ENCODE measurements around the gene ZNF552.
A peak's percentile ranks its signal among the peaks of the same experiment; 100 is the strongest.
"Not testable (repeated sequence)": the region's sequence is repeated elsewhere in the genome, so short reads cannot be mapped to it uniquely, and the experiment has no call there.

ZNF552 gene

DNA sequence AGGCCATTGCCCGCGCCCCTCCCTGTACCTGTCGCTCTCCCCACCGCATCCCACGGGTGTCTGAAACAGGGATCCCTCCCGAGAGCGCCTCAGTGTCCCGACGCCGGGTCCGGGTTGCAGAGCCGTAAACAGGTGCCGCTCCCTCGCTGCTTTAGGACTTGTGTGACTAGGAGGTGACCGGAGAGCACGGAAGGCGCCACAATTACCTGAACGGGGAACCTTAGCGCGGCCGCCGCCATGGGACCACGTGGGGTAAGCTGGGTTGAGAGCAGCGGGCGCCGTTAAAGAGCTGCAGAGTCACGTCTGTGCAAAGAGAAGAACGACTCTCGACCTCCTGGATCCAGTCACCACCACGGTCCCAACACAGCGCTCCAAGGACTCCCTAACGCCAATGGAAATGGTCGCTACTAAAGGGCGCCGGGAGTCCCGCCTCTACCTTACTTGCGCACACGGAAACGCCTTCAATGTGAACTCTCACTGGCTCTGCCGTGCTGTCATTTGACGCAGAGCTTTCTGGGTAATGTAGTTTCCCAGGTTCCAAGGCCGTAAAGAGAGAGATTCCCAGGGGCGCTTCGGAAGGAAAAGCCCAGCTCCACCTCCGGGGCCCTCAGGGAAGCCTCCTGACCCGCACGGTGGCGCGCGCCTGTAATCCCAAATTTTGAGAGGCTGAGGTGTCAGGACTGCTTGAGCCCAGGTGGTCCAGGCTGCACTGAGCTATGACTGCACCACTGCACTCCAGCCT is at the start of gene ZNF552:
Gene ZNF552 (minus strand): TSS at position 409 of the 742 bp plus-strand sequence. CDS start 170 bp downstream, at position 239.
- DNase-seq, result peak; percentile 74

DNA sequence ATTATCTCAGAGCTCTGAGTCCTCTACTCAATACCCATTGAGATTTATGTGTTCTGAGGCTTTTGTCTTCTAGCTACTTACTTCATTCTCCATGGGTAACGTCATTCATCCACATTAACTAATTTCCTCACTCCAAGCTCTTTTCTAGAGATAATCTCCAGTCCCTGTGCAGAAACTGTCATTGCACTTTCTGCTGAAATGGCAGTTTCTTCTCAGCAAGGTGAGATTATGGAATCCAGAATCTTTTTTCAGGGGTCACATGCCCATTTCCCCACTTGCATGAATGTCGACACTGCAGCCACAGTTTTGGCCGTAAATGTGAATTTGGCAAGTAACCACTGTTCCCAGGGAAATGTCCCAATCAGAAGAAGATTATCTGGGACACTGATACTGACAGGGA is 47.6 kb upstream of the ZNF552 start:
- DNase-seq, result not testable (repeated sequence)

DNA sequence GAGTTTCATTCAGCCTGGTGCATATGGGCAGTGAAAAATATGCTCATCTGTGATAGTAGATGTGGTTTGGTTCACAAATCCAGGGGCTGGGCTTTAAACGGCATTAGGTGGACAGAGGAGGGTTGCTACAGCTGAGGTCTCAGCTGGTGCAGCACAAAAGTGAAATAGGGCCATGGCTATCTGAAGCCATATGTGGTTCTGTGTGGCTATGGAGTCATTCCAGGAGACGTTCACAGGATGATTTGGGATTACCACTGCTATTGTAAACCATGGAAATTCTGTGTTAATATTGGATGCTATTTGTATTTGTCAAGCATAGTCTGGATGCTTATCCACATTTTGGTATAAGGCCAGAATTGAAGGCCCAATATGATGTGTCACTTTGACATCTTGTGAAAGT is 39.4 kb upstream of the ZNF552 start:
- not testable (repeated sequence) for DNase-seq

DNA sequence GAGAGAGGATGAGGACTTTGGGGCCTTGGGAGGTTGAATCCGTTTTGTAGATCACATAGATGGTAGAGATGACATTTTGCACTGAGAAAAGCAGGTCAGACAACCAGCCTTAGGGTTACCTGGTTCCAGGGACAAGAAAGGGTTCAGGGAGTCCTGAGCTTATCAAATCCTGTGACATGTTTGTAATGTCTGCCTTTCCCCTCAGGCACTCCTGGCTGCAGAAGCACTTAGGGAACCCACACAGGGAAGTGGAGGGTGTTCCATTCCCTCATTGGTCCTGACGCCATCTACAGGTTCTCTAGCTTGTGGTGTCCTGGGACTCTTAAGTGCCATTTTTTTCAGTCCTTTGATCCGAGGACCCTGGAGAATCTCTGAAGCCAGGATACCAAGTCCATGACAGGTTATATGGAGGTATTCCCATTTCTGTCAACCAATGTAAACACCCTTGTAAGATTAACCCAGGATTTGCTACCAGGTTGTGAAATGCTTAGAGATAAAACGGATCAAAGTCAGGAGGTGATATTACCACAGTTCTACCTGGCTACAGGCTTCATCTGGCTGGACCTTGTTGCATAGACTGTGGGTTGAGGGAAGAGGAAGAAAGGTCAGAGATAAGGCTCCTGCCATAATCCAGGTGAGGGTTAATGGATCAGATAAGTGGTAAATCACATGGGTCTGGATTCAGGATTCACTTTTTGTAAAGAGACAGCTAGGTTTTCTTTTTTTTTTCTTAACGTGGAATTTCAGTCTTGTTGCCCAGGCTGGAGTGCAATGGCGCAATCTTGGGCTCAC is 37.3 kb upstream of the ZNF552 start:
- DNase-seq, result not testable (repeated sequence)

DNA sequence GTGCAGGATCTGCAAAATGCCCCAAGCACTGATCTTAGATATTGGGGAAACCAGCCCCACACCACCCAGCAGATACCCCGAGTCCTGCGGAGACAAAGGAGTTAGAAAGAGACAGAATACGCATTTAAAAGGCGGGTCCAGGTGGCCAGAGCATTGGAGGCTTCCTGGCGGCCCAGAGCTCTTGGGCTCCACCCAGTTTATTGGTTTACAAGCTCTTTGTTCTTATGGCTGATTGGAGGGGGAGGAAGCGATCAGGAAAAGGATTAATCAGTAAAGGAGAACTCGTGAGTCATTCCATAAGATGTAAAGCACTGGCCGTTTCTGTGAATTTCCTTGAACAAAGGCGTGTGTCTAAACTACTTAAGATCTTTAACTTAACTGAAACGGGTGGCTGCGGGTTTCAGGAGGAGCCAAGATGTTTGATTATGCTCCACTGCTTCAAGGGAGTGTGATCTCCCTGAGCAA is 35.9 kb upstream of the ZNF552 start:
- no peak for DNase-seq

DNA sequence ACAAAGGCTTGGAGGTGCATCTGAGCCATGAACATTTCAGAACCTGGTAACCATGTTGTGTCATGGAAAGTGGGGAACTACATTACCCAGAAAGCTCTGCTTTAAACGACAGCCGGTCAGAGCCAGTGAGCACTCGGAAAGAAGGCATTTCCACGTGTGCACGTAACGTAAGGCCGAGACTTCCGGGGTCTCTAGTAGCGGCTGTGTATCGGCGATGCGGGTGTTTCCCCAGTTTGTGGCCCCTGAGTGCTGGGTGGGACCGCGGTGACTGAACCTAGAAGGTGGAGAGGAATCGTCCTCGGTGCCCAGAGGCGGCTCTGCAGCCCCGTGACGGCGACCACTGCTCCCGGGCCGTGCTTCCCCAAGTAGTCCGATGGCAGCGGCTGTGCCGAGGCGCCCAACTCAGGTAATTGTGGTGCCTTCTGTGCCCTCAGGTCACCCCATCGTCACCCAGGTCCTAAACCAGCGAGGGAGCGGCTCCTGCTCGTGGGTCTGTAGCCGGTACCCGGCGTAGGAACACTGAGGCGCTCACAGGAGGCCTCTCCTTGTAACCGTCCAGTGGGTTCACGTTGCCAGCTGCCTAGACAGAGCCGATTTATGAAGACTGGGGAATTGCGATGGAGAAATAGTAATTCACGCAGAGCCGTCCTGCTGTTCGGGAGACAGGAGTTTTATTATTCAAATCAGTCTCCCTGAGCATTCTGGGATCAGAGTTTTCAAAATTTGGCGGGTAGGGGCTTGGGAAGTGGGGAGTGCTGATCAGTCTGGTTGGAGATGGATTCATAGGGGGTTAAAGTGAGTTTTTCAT is 35.2 kb upstream of the ZNF552 start, which contains the start of gene ZNF587:
Gene ZNF587 (plus strand): TSS at position 194 of the 808 bp plus-strand sequence. CDS start 180 bp downstream, at position 374.
- DNase-seq, result peak; percentile 28

DNA sequence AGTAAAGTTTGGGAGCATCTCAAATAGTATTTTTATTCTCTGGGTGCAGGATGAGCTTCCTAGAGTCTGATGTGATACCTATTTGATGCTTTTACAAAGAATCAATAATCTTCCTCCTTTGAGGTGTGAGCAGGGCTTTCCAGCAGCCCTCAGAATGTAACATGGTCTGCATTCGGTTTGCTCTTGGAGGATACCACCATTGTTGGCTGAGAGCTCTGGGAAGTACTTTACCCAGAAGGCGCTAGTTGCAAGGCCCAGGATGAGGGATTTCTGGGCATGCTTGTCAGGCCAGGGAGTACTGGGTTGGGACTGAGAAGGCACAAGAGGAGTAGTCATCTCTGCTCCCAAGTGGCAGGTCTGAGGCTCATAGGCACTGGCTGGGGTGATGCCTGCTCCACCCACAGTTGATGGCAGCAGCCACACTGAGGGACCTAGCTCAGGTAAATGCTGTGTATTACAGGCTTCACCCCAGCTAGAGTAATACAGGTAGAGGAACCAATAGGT is 34.5 kb upstream of the ZNF552 start:
- DNase-seq, result not testable (repeated sequence)

DNA sequence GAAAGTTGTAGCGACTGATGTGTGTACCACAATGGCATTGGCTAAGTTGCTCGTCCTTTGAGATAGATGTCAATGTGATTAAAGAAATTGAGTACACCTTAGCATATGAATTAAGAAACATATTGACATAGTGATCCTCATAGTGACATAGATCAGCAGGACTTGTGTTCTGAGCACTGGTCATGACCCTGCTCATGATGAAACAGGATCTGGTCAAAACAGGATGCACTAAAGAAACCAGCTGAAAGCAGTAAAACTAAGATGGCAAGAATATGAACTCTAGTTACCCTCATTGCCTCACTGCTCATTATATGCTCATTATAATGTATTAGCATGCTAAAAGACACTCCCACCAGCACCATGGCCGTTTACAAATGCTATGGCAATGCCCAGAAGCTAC is 32.5 kb upstream of the ZNF552 start:
- DNase-seq, result peak; percentile 42

DNA sequence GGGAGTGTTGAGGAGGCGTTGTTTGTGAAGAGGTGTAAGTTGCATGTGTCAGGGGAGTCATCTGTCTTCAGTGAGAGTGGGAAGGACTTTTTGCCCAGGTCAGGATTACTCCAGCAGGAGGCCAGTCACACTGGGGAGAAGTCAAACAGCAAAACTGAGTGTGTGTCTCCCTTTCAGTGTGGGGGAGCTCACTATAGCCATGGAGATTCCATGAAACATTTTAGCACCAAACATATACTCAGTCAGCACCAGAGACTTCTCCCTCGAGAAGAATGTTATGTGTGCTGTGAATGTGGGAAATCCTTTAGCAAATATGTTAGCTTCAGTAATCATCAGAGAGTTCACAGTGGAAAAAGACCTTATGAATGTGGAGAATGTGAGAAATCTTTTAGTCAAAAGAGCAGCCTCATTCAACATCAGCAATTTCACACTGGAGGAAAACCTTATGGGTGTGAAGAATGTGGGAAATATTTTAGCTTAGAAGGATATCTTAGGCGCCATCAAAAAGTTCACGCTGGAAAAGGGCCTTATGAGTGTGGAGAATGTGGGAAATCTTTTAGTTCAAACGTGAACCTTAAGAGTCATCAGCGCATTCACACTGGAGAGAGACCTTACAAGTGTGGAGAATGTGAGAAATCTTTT is 26.5 kb upstream of the ZNF552 start:
- no peak for DNase-seq

DNA sequence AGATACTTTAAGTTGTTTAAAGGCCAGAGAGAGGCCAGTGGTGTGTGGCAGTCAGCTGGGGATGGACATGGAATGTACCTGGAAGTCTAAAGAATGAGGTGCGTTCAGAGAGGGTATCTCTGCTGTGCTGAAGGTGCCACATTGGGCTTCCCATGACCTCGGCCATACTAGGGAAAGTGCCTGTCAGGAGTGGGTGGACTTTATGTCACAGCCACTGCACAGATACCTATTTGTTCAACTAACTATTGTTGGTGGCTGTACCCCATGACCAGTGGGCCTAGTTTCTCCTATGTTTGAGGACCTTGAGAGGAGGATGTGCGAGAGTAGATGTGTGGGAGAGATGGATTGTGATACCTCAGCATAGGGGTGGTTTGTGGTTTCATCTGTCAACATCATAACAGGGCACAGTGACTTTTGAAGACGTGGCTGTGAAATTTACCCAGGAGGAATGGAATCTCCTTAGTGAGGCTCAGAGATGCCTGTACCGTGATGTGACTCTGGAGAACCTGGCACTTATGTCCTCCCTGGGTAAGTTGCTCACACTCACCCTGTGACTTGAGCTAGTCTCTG is 24.0 kb upstream of the ZNF552 start:
- not testable (repeated sequence) for DNase-seq

DNA sequence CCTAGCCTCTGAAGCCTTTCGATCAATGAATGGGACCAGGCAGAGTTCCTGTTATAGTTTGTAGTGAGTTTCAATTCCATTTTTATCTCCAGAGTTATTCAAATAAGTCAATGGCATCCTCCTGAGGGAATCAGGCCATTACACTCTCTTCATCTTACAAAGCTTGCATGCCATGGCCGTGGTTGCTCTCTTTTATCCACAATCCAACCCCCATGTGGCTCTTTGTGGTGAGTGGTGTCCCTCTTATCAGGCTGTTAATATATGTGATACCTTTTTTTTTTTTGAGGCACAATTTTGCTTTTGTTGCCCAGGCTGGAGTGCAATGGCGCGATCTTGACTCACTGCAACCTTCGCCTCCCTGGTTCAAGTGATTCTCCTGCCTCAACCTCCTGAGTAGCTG is 22.3 kb upstream of the ZNF552 start:
- DNase-seq, result not testable (repeated sequence)

DNA sequence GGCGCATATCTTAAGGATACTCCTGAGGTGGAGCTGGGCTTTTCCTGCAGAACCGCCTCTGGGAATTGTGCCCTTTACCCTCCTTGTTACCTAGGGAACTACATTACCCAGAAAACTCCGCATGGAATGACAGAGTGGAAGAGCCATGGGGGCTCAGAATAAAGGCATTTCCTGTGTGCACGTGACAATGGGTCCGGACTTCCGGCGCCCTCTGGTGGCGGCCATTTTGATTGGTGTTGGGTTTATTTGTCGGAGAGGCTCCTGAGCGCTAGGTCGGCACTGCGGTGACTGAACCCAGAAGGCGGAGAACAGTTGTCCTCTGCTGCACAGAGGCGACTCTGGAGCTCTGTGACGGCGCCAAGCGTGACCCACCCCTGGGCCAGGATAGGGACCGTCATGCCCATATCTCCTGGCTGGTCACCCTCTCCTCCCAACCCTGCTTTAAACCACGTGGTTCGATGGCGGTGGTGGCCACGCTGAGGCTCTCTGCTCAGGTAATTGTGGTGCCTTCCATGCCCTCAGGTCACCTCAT is 15.4 kb upstream of the ZNF552 start, which contains the start of gene ZNF587B:
Gene ZNF587B (plus strand): TSS at position 229 of the 532 bp plus-strand sequence. CDS start 230 bp downstream, at position 459.
- no peak for DNase-seq

DNA sequence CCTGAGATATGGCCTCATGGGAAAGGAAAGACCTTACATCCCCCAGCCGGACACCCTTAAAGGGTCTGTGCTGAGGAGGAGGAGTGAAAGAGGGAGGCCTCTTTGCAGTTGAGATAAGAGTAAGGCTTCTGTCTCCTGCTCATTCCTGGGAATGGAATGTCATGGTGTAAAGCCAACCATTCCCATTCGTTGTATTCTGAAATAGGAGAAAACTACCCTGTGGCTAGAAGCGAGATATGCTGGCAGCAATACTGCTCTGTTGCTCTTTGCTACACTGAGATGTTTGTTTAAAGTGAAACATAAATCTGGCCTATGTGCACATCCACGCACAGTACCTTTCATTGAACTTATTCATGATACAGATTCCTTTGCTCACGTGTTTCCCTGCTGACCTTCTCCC is 14.6 kb upstream of the ZNF552 start:
- no peak for DNase-seq

DNA sequence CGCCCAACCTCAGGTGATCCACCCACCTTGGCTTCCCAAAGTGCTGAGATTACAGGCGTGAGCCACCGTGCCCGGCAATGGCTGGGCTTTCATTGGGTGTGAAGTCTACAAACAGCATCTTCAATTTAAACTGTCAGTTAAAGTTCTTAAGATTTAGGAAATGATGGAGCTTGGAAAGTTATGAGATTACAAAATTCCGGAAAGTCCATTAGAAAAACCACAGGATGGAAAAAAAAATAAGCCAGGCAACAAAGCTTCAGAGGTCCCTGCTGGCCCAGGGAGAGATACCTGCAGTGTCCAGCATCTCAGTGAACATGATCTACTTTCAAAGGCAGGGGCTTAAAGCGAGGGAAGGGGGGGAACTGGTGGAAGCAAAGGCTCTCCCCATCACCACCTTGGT is 10.8 kb upstream of the ZNF552 start:
- no peak for DNase-seq

DNA sequence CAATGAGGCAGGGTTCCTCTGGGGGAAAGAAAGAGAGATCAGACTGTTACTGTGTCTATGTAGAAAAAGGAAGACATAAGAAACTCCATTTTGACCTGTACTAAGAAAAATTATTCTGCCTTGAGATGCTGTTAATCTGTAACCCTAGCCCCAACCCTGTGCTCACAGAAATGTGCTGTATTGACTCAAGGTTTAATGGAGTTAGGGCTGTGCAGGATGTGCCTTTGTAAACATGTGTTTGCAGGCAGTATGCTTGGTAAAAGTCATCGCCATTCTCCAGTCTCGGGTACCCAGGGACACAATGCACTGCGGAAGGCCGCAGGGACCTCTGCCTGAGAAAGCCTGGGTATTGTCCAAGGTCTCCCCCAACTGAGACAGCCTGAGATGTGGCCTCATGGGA is 8.9 kb upstream of the ZNF552 start:
- not testable (repeated sequence) for DNase-seq

DNA sequence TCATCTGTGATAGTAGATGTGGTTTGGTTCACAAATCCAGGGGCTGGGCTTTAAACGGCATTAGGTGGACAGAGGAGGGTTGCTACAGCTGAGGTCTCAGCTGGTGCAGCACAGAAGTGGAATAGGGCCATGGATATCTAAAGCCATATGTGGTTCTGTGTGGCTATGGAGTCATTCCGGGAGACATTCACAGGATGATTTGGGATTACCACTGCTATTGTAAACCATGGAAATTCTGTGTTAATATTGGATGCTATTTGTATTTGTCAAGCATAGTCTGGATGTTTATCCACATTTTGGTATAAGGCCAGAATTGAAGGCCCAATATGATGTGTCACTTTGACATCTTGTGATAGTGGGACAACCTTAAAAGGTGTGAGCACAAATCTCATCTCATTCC is 8.4 kb upstream of the ZNF552 start:
- not testable (repeated sequence) for DNase-seq

DNA sequence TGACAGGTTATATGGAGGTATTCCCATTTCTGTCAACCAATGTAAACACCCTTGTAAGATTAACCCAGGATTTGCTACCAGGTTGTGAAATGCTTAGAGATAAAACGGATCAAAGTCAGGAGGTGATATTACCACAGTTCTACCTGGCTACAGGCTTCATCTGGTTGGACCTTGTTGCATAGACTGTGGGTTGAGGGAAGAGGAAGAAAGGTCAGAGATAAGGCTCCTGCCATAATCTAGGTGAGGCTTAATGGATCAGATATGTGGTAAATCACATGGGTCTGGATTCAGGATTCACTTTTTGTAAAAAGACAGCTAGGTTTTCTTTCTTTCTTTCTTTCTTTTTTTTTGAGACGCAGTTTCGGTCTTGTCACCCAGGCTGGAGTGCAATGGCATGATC is 6.8 kb upstream of the ZNF552 start:
- not testable (repeated sequence) for DNase-seq

DNA sequence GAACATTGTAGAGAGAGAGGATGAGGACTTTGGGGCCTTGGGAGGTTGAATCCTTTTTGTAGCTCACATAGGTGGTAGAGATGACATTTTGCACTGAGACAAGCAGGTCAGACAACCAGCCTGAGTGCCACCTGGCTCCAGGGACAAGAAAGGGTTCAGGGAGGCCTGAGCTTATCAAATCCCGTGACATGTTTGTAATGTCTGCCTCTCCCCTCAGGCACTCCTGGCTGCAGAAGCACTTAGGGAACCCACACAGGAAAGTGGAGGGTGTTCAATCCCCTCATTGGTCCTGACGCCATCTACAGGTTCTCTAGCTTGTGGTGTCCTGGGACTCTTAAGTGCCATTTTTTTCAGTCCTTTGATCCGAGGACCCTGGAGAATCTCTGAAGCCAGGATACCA is 6.4 kb upstream of the ZNF552 start:
- DNase-seq, result not testable (repeated sequence)

DNA sequence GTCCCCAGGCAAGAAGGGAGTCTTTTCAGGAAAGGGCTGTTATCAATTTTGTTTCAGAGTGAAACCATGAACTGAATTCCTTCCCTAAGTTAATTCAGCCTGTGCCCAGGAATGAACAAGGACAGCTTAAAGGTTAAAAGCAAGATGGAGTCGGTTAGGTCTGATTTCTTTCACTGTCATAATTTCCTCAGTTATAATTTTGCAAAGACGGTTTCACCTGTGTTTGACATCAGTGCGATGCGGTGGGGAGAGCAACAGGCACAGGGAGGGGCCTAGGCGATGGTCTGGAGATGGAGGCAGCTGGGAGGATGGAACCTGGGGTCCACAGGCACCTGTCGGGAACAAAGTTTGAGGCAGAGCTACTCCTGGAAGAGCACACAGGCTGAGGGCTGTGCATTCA is 5.9 kb upstream of the ZNF552 start:
- no peak for DNase-seq

DNA sequence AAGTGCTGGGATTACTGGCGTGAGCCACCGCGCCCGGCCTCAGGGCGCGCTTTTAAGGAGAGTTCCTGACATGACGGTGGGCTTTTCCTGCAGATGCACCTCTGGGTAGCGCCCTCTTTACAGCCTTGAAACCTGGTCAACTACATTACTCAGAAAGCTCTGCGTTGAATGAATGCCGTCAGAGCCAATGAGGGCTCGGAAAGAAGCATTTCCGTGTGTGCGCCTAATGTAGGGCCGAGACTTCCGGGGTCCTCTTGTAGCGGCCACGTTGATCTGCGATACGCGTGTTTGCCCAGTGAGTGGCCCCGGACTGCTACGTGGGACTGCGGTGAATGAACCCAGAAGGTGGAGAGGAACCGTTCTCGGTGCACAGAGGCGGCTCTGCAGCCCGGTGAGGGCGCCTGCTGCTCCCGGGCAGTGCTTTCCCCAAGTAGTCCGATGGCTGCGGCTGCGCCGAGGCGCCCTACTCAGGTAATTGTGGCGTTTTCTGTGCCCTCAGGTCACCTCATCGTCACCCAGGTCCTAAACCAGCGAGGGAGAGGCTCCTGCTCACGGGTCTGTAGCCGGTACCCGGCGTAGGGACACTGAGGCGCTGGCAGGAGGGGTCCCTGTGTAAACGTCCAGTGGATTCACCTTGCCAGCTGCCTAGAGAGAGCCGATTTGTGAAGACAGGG is 4.9 kb upstream of the ZNF552 start:
- peak; percentile 85 for DNase-seq

DNA sequence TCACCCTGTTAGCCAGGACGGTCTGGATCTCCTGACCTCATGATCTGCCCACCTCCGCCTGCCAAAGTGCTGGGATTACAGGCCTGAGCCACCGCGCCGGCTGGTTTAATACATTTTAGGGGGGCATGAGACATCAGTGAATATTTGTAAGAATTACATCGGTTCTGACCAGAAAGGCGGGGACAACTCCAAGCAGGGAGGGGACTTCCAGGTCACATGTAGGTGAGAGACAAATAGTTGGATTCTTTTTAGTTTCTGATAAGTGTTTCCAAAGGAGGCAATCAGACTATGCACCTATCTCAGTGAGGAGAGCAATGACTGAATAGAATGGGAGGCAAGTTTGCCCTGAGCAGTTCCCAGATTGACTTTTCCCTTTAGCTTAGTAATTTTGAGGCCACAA is 3.7 kb upstream of the ZNF552 start:
- no peak for DNase-seq
